Renal pelvis (tissue), 4 donors: ENCODE results near the gene VOPP1. TPM values are rescaled to one million over a fixed set of nuclear protein-coding genes. Genes with fewer than 3 reads are reported as not detected.

ENCODE experiments used
- DNase-seq: peaks from one replicate; pipeline ENCODE4 v3.0.0-alpha.2; 2013
- polyA plus RNA-seq, 3 donors: library from polyadenylated mRNA; unstranded; fragments of 120-200 nt; gene quantifications; one replicate each; pipeline ENCODE4 v1.2.1, GENCODE V29; 2013; ENCODE audit not compliant: insufficient read length in 3 of 3

Gene VOPP1
- polyA plus RNA-seq, 3 donors: 57.0 to 63.1 (median 59.8) TPM

DNA sequence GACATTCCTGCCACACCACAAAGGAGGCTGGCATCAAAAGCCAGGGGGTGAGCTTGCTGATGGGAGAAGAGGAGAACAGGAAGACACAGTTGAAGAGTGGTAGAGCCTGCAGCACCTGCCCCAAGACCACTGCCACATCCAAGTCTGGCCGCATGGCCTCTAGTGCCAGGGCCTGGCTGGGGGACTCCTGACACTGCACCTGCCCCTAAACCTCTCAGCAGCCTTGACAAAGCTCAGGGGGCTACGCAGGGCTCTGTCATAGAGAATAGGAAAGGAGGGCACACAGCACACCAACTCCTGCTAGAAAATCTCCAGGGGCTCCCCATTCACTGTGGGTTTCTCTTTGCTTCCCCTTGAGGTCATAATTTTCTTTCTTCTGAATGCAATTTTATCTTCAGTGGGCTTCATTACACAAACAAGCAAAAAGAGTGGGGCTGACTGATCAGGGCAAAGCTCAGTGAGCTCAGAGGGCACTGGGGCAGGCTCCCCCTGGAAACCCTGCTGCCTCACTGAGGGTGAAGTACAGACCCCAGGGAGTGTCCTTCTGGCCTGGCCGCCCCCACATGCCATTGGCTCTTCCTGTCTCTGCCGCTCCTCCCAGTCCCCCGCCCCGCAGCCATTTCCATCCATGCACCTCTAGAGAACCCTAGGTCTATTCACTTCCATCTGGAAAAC is 37.2 kb downstream of the VOPP1 start:
- no peak for DNase-seq

- no peak for DNase-seq
Observed at GRCh38 chr7:55534262-55534915, 37.9 kb downstream of the VOPP1 start.

DNA sequence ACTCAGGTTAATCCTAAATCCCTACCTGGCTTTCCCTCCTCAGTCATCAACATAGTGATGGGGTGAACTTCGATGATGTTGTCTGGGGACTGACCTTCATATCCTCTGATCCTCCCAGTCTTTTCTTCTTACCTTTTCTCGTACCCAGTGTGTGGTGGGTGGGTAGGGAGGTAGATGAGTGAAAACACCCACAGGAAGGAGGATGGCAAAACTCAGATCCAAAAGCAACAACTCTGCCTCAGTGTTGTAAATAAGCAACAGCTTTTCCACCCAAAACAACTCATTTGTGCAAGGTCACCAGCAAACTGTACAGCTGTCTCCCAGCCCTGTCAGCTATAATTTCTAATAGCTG is 38.6 kb downstream of the VOPP1 start:
- no peak for DNase-seq

DNA sequence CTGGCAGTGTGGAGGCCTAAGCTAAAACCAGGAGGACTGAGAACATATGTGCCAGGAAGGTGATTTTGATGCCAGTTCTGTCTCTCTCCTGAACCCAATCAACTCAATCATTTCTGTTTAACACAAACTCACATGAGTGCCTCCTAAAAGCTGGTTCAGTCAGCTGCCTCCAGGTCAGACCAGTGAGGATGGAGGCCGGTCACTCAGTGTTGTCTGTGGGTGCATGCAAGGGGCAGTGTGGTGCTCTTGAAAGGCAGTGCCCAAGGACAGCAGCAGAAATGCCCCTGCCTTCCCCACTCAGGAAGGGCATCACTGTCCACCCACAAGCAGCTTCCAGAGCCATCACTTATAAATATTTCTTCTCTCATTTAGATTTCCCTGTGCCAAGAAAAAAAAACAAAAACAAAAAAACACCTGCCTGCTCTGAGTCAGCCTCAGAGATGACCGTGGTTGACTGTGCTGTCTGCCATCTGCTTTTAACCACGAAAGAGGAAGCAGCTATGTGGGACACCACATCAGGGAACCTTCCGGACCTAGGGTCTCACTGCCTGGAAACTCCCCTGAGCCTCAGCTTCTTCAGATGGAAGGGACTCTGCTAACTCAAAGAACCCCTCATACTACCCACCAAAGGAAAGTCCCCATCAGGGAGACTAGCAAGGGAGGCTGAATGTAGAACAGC is 39.1 kb downstream of the VOPP1 start:
- DNase-seq: no peak

DNA sequence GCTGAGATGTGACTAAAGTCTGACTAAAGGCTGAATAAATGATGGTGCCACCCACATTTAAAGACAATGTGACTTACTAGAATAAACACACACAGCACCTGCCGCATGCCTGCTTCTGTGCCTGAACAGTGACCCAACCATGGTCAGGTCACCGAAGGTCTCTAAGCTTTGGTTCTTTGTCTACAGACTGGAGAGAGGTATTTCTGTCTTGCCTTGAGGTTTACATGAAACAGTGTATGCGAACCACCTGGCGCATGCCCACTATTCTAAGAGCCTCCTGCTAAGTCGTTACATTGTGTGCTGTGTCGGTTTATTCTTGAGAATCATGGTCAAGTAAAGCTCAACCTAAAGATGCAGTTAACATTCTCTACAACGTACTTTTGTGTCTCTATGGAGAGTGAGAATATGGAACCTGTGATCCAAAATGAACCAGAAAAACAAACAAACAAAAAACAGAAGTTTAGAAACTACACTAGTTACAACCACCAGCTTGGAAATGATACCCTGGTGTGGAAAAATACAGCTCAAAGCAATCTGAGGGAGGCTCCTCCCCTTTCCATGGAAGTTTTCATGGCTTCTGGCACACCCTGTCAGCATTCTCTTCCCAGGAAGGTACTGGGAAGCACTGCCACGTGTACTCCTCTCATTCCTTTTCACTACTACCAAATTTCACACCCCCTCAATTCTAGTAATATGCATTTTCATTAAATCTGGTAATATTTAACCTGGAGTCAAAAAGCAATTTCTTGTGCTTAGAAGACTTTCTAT is 40.0 kb downstream of the VOPP1 start:
- no peak for DNase-seq

DNA sequence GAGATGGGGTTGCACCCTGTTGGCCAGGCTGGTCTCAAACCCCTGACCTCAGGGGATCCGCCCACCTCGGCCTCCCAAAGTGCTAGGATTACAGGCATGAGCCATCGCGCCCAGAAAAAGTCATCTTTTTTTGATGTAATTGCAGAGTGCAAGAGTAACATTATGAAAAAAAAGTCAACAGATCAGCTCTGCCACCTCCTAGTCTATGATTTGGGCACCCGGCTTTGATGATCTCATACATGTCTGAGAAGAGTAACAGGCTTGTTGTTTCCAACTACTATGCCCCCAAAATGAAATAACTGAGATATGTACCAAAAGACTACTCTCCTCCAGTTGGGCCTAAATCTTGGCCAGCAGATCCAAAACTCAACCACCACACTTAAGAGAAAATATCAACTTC is 40.8 kb downstream of the VOPP1 start:
- no peak for DNase-seq

GRCh38 chr7:55527307-55527706 is 45.0 kb downstream of the VOPP1 start:
- DNase-seq: no peak

- DNase-seq: no peak
Observed at GRCh38 chr7:55526770-55527169, 45.5 kb downstream of the VOPP1 start.

GRCh38 chr7:55526329-55526728 is 46.0 kb downstream of the VOPP1 start:
- DNase-seq: no peak

DNA sequence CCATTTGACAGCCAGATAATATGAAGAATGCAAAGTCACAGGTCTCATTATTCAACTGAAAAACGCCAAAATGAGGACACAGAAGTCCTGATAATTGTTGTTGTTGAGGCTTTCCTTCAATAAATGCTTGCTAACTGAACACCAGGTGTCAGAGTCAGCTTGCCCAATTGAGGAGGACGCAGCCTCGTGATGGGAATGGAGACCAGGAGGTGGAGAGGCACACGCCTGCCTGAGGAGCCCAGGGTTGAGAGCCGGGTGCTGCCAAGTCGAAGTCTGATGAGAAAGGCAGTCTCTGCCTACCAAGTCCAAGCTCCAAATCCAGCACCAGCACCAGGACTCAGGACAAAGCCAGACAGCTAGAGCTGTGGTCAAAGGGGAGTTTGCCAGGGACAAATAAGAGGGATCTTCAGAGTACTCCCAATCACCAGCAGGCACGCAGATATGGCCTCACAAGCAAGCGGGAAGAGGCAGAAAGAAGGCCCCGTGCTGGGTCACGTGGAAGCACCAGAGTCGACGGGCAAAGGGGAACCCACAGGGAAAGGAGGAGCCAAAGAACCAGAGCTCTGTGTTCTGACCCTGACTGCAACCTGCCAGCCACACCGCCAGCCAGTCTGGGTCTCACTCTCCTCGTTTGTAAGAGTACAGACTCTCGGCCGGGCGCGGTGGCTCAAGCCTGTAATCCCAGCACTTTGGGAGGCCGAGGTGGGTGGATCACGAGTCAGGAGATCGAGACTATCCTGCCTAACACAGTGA is 47.6 kb downstream of the VOPP1 start:
- DNase-seq: no peak

DNA sequence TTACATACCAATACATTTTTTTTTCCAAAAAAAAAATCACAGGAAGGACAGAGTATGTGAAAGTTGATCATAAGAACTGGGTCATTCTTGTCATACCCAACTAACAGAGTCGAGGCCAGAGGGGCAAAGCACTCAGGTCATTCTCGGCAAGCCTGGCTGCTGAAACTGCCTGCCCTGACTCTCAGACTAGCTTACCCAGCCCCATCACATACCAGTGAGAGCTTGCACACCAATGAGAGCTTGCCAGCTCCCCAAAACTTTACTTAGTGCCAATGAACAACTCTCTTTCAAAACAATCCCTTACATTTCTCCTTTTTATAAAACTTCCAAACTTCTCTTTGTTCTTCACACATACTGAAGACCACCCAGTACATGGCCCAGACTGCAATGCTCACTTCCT is 48.9 kb downstream of the VOPP1 start:
- DNase-seq: no peak

- DNase-seq: no peak
Observed at GRCh38 chr7:55521917-55522902, 50.1 kb downstream of the VOPP1 start.

DNA sequence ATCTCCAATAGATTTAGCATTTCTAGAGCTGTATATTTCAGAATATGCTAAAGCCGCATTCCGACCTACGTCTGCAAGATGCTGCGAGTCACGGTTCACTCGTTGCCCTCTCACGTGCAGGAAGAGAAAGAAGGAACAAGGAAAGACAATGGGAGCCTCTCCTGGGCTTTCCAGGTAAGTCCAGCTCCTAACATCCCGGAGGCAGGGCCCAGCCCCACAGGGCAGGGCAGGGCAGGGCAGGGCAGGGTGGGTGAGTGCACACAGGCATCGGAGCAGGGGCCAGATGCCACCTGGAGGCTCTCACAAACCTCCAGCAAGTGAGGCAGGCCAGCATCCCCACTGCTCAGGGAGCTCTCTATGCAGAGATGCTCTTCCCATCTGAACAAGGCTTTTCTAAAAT is 50.8 kb downstream of the VOPP1 start:
- DNase-seq: no peak

- DNase-seq: no peak
Observed at GRCh38 chr7:55520426-55521140, 51.7 kb downstream of the VOPP1 start.

DNA sequence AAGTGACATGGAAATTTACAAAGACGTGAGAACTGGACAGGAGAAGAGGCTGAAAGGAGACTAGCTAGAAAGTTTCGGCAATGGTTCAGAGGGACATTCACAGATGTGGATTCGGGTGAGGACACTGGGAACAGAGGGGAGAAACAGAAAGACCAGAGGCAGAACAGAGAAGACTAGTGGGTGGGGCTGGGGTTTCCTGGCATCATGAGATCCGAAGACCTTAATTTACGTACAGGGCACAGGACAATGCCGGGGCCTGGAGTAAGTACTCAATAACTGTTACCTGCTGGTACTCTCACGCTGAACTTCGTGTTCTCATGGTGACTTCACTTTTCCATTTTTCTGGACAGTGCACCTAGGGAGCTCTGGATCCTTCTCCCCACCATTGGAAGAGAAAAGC is 53.5 kb downstream of the VOPP1 start:
- no peak for DNase-seq

GRCh38 chr7:55517936-55518689 is 54.2 kb downstream of the VOPP1 start:
- no peak for DNase-seq

GRCh38 chr7:55517191-55517633 is 55.1 kb downstream of the VOPP1 start:
- no peak for DNase-seq

GRCh38 chr7:55516409-55516808 is 55.9 kb downstream of the VOPP1 start:
- DNase-seq: no peak
